Osteoblast (primary cell): ENCODE data around the gene SEMA5B. TPM values are rescaled to one million over a fixed set of nuclear protein-coding genes. Genes with fewer than 3 reads are reported as not detected.

Experiments
- DNase-seq: peaks from one replicate; pipeline ENCODE4 v3.0.0; 2011; ENCODE audit warnings: low spot score, mixed read lengths; ENCODE audit not compliant: insufficient read length; ENCODE audit errors: missing footprints
- H2AFZ ChIP-seq: 2 replicates; pipeline ENCODE4 v1.6.0; 2011; ENCODE audit warnings: mild to moderate bottlenecking, low read length
- H3K27ac ChIP-seq: 2 replicates; pipeline ENCODE4 v1.5.1; 2011; ENCODE audit warnings: mild to moderate bottlenecking, low read depth, low read length, moderate library complexity
- H3K27me3 ChIP-seq: 2 replicates; pipeline ENCODE4 v1.6.0; 2012; ENCODE audit warnings: mild to moderate bottlenecking, control low read depth, inconsistent platforms, low read length, moderate library complexity; ENCODE audit not compliant: insufficient read depth
- H3K36me3 ChIP-seq: 2 replicates; pipeline ENCODE4 v1.5.1; 2011; ENCODE audit warnings: mild to moderate bottlenecking, low read length, control low read depth, moderate library complexity; ENCODE audit not compliant: insufficient read depth
- H3K4me1 ChIP-seq: 2 replicates; pipeline ENCODE4 v1.5.1; 2011; ENCODE audit warnings: mild to moderate bottlenecking, low read length, control low read depth, moderate library complexity; ENCODE audit not compliant: insufficient read depth
- H3K4me2 ChIP-seq: 2 replicates; pipeline ENCODE4 v1.6.0; 2011; ENCODE audit warnings: mild to moderate bottlenecking, low read length; ENCODE audit not compliant: insufficient read depth
- H3K4me3 ChIP-seq: fragments of 200-600 bp; sonication (generic); 3 replicates; pipeline ENCODE4 v1.5.1; 2012; ENCODE audit warnings: mild to moderate bottlenecking, low read length, inconsistent platforms; ENCODE audit not compliant: insufficient read depth
- H3K79me2 ChIP-seq: 2 replicates; pipeline ENCODE4 v1.6.0; 2012; ENCODE audit warnings: mild to moderate bottlenecking, low read length, control low read depth, inconsistent platforms; ENCODE audit not compliant: insufficient read depth
- H3K9me3 ChIP-seq: 2 replicates; pipeline ENCODE4 v1.5.1; 2011; ENCODE audit warnings: low read depth, low read length, control low read depth
- H4K20me1 ChIP-seq: 2 replicates; pipeline ENCODE4 v1.6.0; 2012; ENCODE audit warnings: mild to moderate bottlenecking, low read length, control low read depth; ENCODE audit not compliant: insufficient read depth
- CTCF ChIP-seq: IDR thresholded peaks from 2 replicates; pipeline ENCODE4 v1.5.1; 2011; ENCODE audit warnings: mild to moderate bottlenecking, low read depth, low read length, moderate library complexity; ENCODE audit errors: extremely low read depth
- total RNA-seq: library from RNA; depleted of rRNA; stranded (reverse); fragments of >200 nt; gene quantifications from 2 replicates; pipeline ENCODE4 v1.2.3, GENCODE V29; 2012

SEMA5B gene
- total RNA-seq, 1 donor: not detected

- no peaks in the 10 kb centered on the region for H3K27me3 ChIP-seq
- H3K4me2 ChIP-seq: no peak overlapping the region
- no peak for DNase-seq
- H3K27ac ChIP-seq: no peak overlapping the region
- H3K4me3 ChIP-seq: no peak overlapping the region
- no peak for TF ChIP-seq CTCF
- no peaks in the 10 kb centered on the region for H3K36me3 ChIP-seq
- no peaks in the 10 kb centered on the region for H4K20me1 ChIP-seq
- H3K4me1 ChIP-seq: no peaks in the 10 kb centered on the region
- H3K9me3 ChIP-seq: no peaks in the 10 kb centered on the region
- H3K79me2 ChIP-seq: no peaks in the 10 kb centered on the region
- no peak overlapping the region for H2AFZ ChIP-seq
These were observed 147.4 kb downstream of the SEMA5B start for GRCh38 chr3:122880173-122880572.

GRCh38 chr3:122875547-122876127 lies 151.9 kb downstream of the SEMA5B start:
- TF ChIP-seq CTCF: no peak
- no peaks in the 10 kb centered on the region for H3K4me1 ChIP-seq
- no peak overlapping the region for H3K4me2 ChIP-seq
- H3K79me2 ChIP-seq: no peaks in the 10 kb centered on the region
- H3K27ac ChIP-seq: no peak overlapping the region
- no peak for DNase-seq
- no peaks in the 10 kb centered on the region for H4K20me1 ChIP-seq
- no peak overlapping the region for H2AFZ ChIP-seq
- H3K9me3 ChIP-seq: no peaks in the 10 kb centered on the region
- no peak overlapping the region for H3K4me3 ChIP-seq
- H3K27me3 ChIP-seq: no peaks in the 10 kb centered on the region
- H3K36me3 ChIP-seq: no peaks in the 10 kb centered on the region

- no peak overlapping the region for H2AFZ ChIP-seq
- no peak for DNase-seq
- H3K4me3 ChIP-seq: no peak overlapping the region
- no peaks in the 10 kb centered on the region for H3K4me1 ChIP-seq
- H3K36me3 ChIP-seq: no peaks in the 10 kb centered on the region
- H3K27me3 ChIP-seq: no peaks in the 10 kb centered on the region
- no peaks in the 10 kb centered on the region for H3K79me2 ChIP-seq
- no peaks in the 10 kb centered on the region for H3K9me3 ChIP-seq
- TF ChIP-seq CTCF: no peak
- H4K20me1 ChIP-seq: no peaks in the 10 kb centered on the region
- H3K4me2 ChIP-seq: no peak overlapping the region
- H3K27ac ChIP-seq: no peak overlapping the region
These were observed 153.6 kb downstream of the SEMA5B start for GRCh38 chr3:122873741-122874515.

GRCh38 chr3:122868322-122868721 lies 159.2 kb downstream of the SEMA5B start:
- no peak overlapping the region for H3K4me2 ChIP-seq
- TF ChIP-seq CTCF: no peak
- no peaks in the 10 kb centered on the region for H3K36me3 ChIP-seq
- no peaks in the 10 kb centered on the region for H4K20me1 ChIP-seq
- H2AFZ ChIP-seq: no peak overlapping the region
- H3K27me3 ChIP-seq: no peaks in the 10 kb centered on the region
- no peak overlapping the region for H3K27ac ChIP-seq
- no peaks in the 10 kb centered on the region for H3K9me3 ChIP-seq
- no peak for DNase-seq
- no peaks in the 10 kb centered on the region for H3K4me1 ChIP-seq
- no peaks in the 10 kb centered on the region for H3K79me2 ChIP-seq
- no peak overlapping the region for H3K4me3 ChIP-seq
